ENCODE measurements around the gene GSN. TPM values are rescaled to one million over a fixed set of nuclear protein-coding genes. Genes with fewer than 3 reads are reported as not detected.

GSN gene
- total RNA-seq, 1 experiment from 2014 or later = 28.4 TPM

DNA sequence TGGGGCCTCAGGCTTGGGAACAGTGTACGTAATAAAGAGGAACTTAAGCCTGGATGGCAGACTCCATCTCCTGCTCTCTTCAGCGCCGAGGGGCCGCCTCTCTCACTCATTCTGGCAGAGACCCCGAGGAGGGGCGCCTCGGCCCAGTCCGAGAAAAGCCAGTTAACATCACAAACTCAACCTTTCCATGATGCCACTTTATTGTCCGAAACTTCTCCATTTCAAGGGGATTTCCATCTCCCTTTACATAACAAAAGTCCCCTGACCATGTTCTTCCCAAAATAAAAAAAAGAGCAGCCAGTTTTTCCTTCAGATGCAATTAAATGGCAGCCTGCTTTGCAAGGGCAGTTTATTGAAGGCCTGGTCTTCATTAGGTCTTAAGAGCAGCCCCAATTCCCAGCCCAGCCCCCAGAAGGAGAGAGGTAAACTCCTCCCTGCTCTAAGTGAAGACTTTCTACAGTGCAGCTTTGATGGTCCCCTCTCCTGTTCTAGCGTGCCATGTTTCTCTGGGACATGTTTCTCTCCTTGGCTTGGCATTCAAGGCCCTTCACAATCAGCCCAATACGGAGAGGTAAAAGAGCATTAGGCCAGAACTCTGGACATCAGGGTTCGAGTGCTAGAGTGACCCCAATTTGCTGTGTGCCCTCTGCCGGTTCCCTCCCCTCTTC, 46.8 kb upstream of the GSN start:
- intact Hi-C loops (cut with micrococcal nuclease; ENCODE audit: unreplicated experiment) = no loop called here
- H3K4me3 ChIP-seq (ENCODE audit: low read depth, low read length, poor library complexity, severe bottlenecking) = no peak overlapping the region
- H3K4me1 ChIP-seq (ENCODE audit: insufficient read depth, low read length, poor library complexity, severe bottlenecking) = peaks cover 23% of the 10 kb centered on the region
- no peaks in the 10 kb centered on the region for H3K27me3 ChIP-seq (replicated peaks; ENCODE audit: insufficient read depth, low read depth, low read length, poor library complexity)
- CTCF ChIA-PET = no interaction called here
- no peak overlapping the region for H3K27ac ChIP-seq (ENCODE audit: low read depth, low read length, poor library complexity, severe bottlenecking)
- H3K36me3 ChIP-seq (ENCODE audit: insufficient read depth, low read length, poor library complexity, severe bottlenecking) = no peaks in the 10 kb centered on the region
- no peak for DNase-seq (ENCODE audit: low spot score)
- POLR2A ChIA-PET (ENCODE audit: low non-redundant PET) = no interaction called here
- no peak for TF ChIP-seq EZH2 (IDR thresholded peaks at IDR 0.05; ENCODE audit: borderline replicate concordance, low read depth, low read length, poor library complexity, severe bottlenecking)
- TF ChIP-seq, protein P1, sequence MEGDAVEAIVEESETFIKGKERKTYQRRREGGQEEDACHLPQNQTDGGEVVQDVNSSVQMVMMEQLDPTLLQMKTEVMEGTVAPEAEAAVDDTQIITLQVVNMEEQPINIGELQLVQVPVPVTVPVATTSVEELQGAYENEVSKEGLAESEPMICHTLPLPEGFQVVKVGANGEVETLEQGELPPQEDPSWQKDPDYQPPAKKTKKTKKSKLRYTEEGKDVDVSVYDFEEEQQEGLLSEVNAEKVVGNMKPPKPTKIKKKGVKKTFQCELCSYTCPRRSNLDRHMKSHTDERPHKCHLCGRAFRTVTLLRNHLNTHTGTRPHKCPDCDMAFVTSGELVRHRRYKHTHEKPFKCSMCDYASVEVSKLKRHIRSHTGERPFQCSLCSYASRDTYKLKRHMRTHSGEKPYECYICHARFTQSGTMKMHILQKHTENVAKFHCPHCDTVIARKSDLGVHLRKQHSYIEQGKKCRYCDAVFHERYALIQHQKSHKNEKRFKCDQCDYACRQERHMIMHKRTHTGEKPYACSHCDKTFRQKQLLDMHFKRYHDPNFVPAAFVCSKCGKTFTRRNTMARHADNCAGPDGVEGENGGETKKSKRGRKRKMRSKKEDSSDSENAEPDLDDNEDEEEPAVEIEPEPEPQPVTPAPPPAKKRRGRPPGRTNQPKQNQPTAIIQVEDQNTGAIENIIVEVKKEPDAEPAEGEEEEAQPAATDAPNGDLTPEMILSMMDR (conservative IDR thresholded peaks at IDR 0.05; ENCODE audit: low read depth, low read length) = no peak
- H3K9me3 ChIP-seq (ENCODE audit: low read depth, low read length, poor library complexity, severe bottlenecking) = no peaks in the 10 kb centered on the region
- no TSS peak for BruUV-seq (replicated peaks)

GRCh38 chr9:121221664-121222055, 46.3 kb upstream of the GSN start:
- DNase-seq (ENCODE audit: low spot score) = no peak
- H3K27ac ChIP-seq (ENCODE audit: low read depth, low read length, poor library complexity, severe bottlenecking) = no peak overlapping the region
- no peaks in the 10 kb centered on the region for H3K9me3 ChIP-seq (ENCODE audit: low read depth, low read length, poor library complexity, severe bottlenecking)
- H3K4me1 ChIP-seq (ENCODE audit: insufficient read depth, low read length, poor library complexity, severe bottlenecking) = peaks cover 23% of the 10 kb centered on the region
- H3K27me3 ChIP-seq (replicated peaks; ENCODE audit: insufficient read depth, low read depth, low read length, poor library complexity) = no peaks in the 10 kb centered on the region
- no peaks in the 10 kb centered on the region for H3K36me3 ChIP-seq (ENCODE audit: insufficient read depth, low read length, poor library complexity, severe bottlenecking)
- POLR2A ChIA-PET (ENCODE audit: low non-redundant PET) = no interaction called here
- CTCF ChIA-PET = no interaction called here
- no TSS peak for BruUV-seq (replicated peaks)
- intact Hi-C loops (cut with micrococcal nuclease; ENCODE audit: unreplicated experiment) = no loop called here
- H3K4me3 ChIP-seq (ENCODE audit: low read depth, low read length, poor library complexity, severe bottlenecking) = no peak overlapping the region
- TF ChIP-seq, protein P1 (conservative IDR thresholded peaks at IDR 0.05; ENCODE audit: low read depth, low read length) = no peak
- TF ChIP-seq EZH2 (IDR thresholded peaks at IDR 0.05; ENCODE audit: borderline replicate concordance, low read depth, low read length, poor library complexity, severe bottlenecking) = no peak

- POLR2A ChIA-PET (ENCODE audit: low non-redundant PET) = no interaction called here
- Histone ChIP-seq H3K4me1 (ENCODE audit: insufficient read depth, low read length, poor library complexity, severe bottlenecking) (peaks cover 23% of the 10 kb centered on the region), H3K4me3 (ENCODE audit: low read depth, low read length, poor library complexity, severe bottlenecking) (no peak overlapping the region), H3K27ac (ENCODE audit: low read depth, low read length, poor library complexity, severe bottlenecking) (no peak overlapping the region), H3K27me3 (replicated peaks; ENCODE audit: insufficient read depth, low read depth, low read length, poor library complexity) (no peaks in the 10 kb centered on the region), H3K36me3 (ENCODE audit: insufficient read depth, low read length, poor library complexity, severe bottlenecking) (no peaks in the 10 kb centered on the region), H3K9me3 (ENCODE audit: low read depth, low read length, poor library complexity, severe bottlenecking) (no peaks in the 10 kb centered on the region)
- TF ChIP-seq, protein P1 (conservative IDR thresholded peaks at IDR 0.05; ENCODE audit: low read depth, low read length) = peak; percentile 93
- no peak for TF ChIP-seq EZH2 (IDR thresholded peaks at IDR 0.05; ENCODE audit: borderline replicate concordance, low read depth, low read length, poor library complexity, severe bottlenecking)
- CTCF ChIA-PET = no interaction called here
- DNase-seq (ENCODE audit: low spot score) = peak; percentile 81
- intact Hi-C loops (cut with micrococcal nuclease; ENCODE audit: unreplicated experiment) = no loop called here
- no TSS peak for BruUV-seq (replicated peaks)
Measured at GRCh38 chr9:121222524-121223171, 45.3 kb upstream of the GSN start.

Data from A673 (cell line).